ENCODE data around the gene TGFA. TPM values are rescaled to one million over a fixed set of nuclear protein-coding genes. Genes with fewer than 3 reads are reported as not detected.

TGFA gene
- total RNA-seq, 2 experiments from 2014 or later = not detected

GRCh38 chr2:70596739-70597138 lies 43.1 kb upstream of the TGFA start:
- H3K36me3 ChIP-seq (ENCODE audit: insufficient read depth, low read length) = no peaks in the 10 kb centered on the region
- H3K9me2 ChIP-seq (ENCODE audit: insufficient read depth, low read length) = no peaks in the 10 kb centered on the region
- H3K4me3 ChIP-seq (ENCODE audit: low read depth, low read length, poor library complexity, severe bottlenecking) = no peak overlapping the region
- H3K27ac ChIP-seq (ENCODE audit: low read depth, low read length, poor library complexity, severe bottlenecking) = no peak overlapping the region
- H3K4me2 ChIP-seq (ENCODE audit: low read length) = no peak overlapping the region
- no peaks in the 10 kb centered on the region for H4K20me1 ChIP-seq (ENCODE audit: insufficient read depth, low read length)
- POLR2A ChIA-PET = no interaction called here
- no peaks in the 10 kb centered on the region for H3K79me2 ChIP-seq (ENCODE audit: insufficient read depth, low read depth, low read length)
- CTCF ChIA-PET (ENCODE audit: unreplicated experiment) = no interaction called here
- no peak overlapping the region for H2AFZ ChIP-seq (ENCODE audit: low read length)
- intact Hi-C loops (cut with micrococcal nuclease; ENCODE audit: unreplicated experiment) = no loop called here
- no peaks in the 10 kb centered on the region for H3K9me3 ChIP-seq (ENCODE audit: low read length)
- no peak for DNase-seq (ENCODE audit: low spot score)
- no peaks in the 10 kb centered on the region for H3K4me1 ChIP-seq (ENCODE audit: insufficient read depth, low read length, poor library complexity, severe bottlenecking)
- TF ChIP-seq, protein P1, sequence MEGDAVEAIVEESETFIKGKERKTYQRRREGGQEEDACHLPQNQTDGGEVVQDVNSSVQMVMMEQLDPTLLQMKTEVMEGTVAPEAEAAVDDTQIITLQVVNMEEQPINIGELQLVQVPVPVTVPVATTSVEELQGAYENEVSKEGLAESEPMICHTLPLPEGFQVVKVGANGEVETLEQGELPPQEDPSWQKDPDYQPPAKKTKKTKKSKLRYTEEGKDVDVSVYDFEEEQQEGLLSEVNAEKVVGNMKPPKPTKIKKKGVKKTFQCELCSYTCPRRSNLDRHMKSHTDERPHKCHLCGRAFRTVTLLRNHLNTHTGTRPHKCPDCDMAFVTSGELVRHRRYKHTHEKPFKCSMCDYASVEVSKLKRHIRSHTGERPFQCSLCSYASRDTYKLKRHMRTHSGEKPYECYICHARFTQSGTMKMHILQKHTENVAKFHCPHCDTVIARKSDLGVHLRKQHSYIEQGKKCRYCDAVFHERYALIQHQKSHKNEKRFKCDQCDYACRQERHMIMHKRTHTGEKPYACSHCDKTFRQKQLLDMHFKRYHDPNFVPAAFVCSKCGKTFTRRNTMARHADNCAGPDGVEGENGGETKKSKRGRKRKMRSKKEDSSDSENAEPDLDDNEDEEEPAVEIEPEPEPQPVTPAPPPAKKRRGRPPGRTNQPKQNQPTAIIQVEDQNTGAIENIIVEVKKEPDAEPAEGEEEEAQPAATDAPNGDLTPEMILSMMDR (conservative IDR thresholded peaks at IDR 0.05; ENCODE audit: low read length) = no peak
- no peak for TF ChIP-seq EZH2phosphoT487 (IDR thresholded peaks at IDR 0.05; ENCODE audit: borderline replicate concordance, low read depth, low read length)
- no TSS peak for BruUV-seq (replicated peaks)

DNA sequence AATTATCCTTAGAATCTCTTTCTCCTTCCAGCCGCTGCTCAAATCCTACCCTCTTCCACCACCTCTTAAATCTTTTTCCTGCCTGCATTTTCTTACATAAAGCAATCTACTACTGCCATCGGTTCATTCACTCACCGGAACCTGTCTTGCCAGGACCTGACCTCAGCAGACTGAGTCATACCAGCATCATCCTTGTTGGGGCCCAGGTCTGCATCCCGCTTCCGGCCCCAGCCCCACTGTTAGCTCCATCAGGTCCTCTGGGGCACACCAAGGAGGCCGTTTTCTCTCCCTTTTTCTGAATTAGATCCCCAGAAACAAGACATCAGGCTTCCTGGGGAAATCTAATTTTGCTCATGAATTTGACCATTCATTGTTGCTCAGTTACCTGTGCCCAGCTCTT lies 42.7 kb upstream of the TGFA start:
- Histone ChIP-seq H4K20me1 (ENCODE audit: insufficient read depth, low read length) (no peaks in the 10 kb centered on the region), H3K9me3 (ENCODE audit: low read length) (no peaks in the 10 kb centered on the region), H3K9me2 (ENCODE audit: insufficient read depth, low read length) (no peaks in the 10 kb centered on the region), H3K4me2 (ENCODE audit: low read length) (no peak overlapping the region), H2AFZ (ENCODE audit: low read length) (no peak overlapping the region), H3K4me3 (ENCODE audit: low read depth, low read length, poor library complexity, severe bottlenecking) (no peak overlapping the region), H3K27ac (ENCODE audit: low read depth, low read length, poor library complexity, severe bottlenecking) (no peak overlapping the region), H3K36me3 (ENCODE audit: insufficient read depth, low read length) (no peaks in the 10 kb centered on the region), H3K79me2 (ENCODE audit: insufficient read depth, low read depth, low read length) (no peaks in the 10 kb centered on the region), H3K4me1 (ENCODE audit: insufficient read depth, low read length, poor library complexity, severe bottlenecking) (no peaks in the 10 kb centered on the region)
- TF ChIP-seq, protein P1 (conservative IDR thresholded peaks at IDR 0.05; ENCODE audit: low read length) = no peak
- no peak for TF ChIP-seq EZH2phosphoT487 (IDR thresholded peaks at IDR 0.05; ENCODE audit: borderline replicate concordance, low read depth, low read length)
- ChIA-PET POLR2A (no interaction called here), CTCF (ENCODE audit: unreplicated experiment) (no interaction called here)
- DNase-seq (ENCODE audit: low spot score) = no peak
- BruUV-seq (replicated peaks) = no TSS peak
- intact Hi-C loops (cut with micrococcal nuclease; ENCODE audit: unreplicated experiment) = no loop called here

- Histone ChIP-seq H3K79me2 (ENCODE audit: insufficient read depth, low read depth, low read length) (no peaks in the 10 kb centered on the region), H3K9me3 (ENCODE audit: low read length) (no peaks in the 10 kb centered on the region), H3K4me2 (ENCODE audit: low read length) (no peak overlapping the region), H2AFZ (ENCODE audit: low read length) (no peak overlapping the region), H3K4me3 (ENCODE audit: low read depth, low read length, poor library complexity, severe bottlenecking) (no peak overlapping the region), H3K9me2 (ENCODE audit: insufficient read depth, low read length) (no peaks in the 10 kb centered on the region), H3K4me1 (ENCODE audit: insufficient read depth, low read length, poor library complexity, severe bottlenecking) (no peaks in the 10 kb centered on the region), H4K20me1 (ENCODE audit: insufficient read depth, low read length) (no peaks in the 10 kb centered on the region), H3K27ac (ENCODE audit: low read depth, low read length, poor library complexity, severe bottlenecking) (no peak overlapping the region), H3K36me3 (ENCODE audit: insufficient read depth, low read length) (no peaks in the 10 kb centered on the region)
- TF ChIP-seq EZH2phosphoT487 (IDR thresholded peaks at IDR 0.05; ENCODE audit: borderline replicate concordance, low read depth, low read length) = no peak
- TF ChIP-seq, protein P1 (conservative IDR thresholded peaks at IDR 0.05; ENCODE audit: low read length) = no peak
- CTCF ChIA-PET (ENCODE audit: unreplicated experiment) = no interaction called here
- DNase-seq (ENCODE audit: low spot score) = no peak
- intact Hi-C loops (cut with micrococcal nuclease; ENCODE audit: unreplicated experiment) = no loop called here
- POLR2A ChIA-PET = no interaction called here
- no TSS peak for BruUV-seq (replicated peaks)
Observed at GRCh38 chr2:70583091-70583490, 29.5 kb upstream of the TGFA start.
